HepG2 (cell line): ENCODE results near the gene SCUBE1. TPM values are rescaled to one million over a fixed set of nuclear protein-coding genes. Genes with fewer than 3 reads are reported as not detected.

Experiments
- ATAC-seq: fragments of 200-7000 bp; cut with Tn5 transposase; 3 replicates; pipeline ENCODE4 v1.9.1; 2020; ENCODE audit warnings: mild to moderate bottlenecking, moderate library complexity
- BruUV-seq: library from RNA; stranded (reverse); fragments of 400-500 nt; replicated peaks from 2 replicates; lab custom pipeline; 2021; lab: Mats Ljungman, UMichigan
- CTCF ChIA-PET: fragments of 300-600 bp; formaldehyde crosslinking; extraction: SDS; loops from one replicate; lab custom pipeline; 2021; ENCODE audit warnings: low total read pairs, inconsistent platforms, low intra/inter-chr PET ratio; lab: Yijun Ruan, JAX
- POLR2A ChIA-PET: fragments of 350-600 bp; sonication (Branson Sonifier 250); formaldehyde crosslinking; loops from one replicate; lab custom pipeline; 2020; ENCODE audit warnings: antibody characterized with exemption, inconsistent platforms; lab: Yijun Ruan, JAX
- DNase-seq: peaks from one replicate; pipeline ENCODE4 v3.0.0-alpha.2; 2015; ENCODE audit warnings: low spot score
- FAIRE-seq: peaks from 3 replicates; lab custom pipeline; 2011; peaks lifted over from hg19 to GRCh38; lab: Jason Lieb, UNC
- H2AFZ ChIP-seq: one replicate; pipeline ENCODE4 v1.6.1; 2011; ENCODE audit warnings: low read length, inconsistent platforms
- H3K27ac ChIP-seq: fragments of 300-600 bp; 3 replicates; pipeline ENCODE4 v1.8.0; 2011; ENCODE audit warnings: mixed run types, mild to moderate bottlenecking, mixed read lengths, low read length, inconsistent platforms; ENCODE audit not compliant: insufficient read depth; ENCODE audit errors: extremely low read length
- H3K27me3 ChIP-seq, 2 experiments: fragments of 200-600 bp in 1 of 2; 2 replicates in 1 of 2; 3 replicates in 1 of 2; pipeline versions ENCODE4 v1.6.0 to v1.8.0; 2011; ENCODE audit warnings: low read length in 2 of 2, mild to moderate bottlenecking in 2 of 2, moderate library complexity in 2 of 2, inconsistent platforms in 1 of 2; ENCODE audit not compliant: insufficient read depth in 2 of 2, control insufficient read depth in 1 of 2
- H3K36me3 ChIP-seq, 2 experiments: fragments of 200-600 bp in 1 of 2; replicated peaks in 1 of 2; 2 replicates in 1 of 2; 3 replicates in 1 of 2; pipeline versions ENCODE4 v1.5.1 to v1.8.0; 2011; ENCODE audit warnings: low read length in 2 of 2, inconsistent platforms in 1 of 2; ENCODE audit not compliant: insufficient read depth in 2 of 2, control insufficient read depth in 1 of 2
- H3K4me1 ChIP-seq: 2 replicates; pipeline ENCODE4 v1.5.1; 2012; ENCODE audit warnings: low read length, inconsistent platforms; ENCODE audit not compliant: insufficient read depth
- H3K4me2 ChIP-seq: 2 replicates; pipeline ENCODE4 v1.6.0; 2011; ENCODE audit warnings: low read depth, low read length, inconsistent platforms
- H3K4me3 ChIP-seq, 3 experiments: fragments of 200-600 bp in 1 of 3; sonication (generic), shearing (Covaris generic) in 1 of 3; replicated peaks in 1 of 3; 2 replicates each; pipeline ENCODE4 v1.5.1; 2011 to 2016; ENCODE audit warnings: low read length in 3 of 3, inconsistent platforms in 2 of 3, low read depth in 2 of 3, mild to moderate bottlenecking in 2 of 3, control low read depth in 1 of 3, mixed read lengths in 1 of 3; ENCODE audit not compliant: insufficient read depth in 1 of 3
- H3K79me2 ChIP-seq: one replicate; pipeline ENCODE4 v1.6.1; 2011; ENCODE audit warnings: low read length, inconsistent platforms; ENCODE audit not compliant: insufficient read depth
- H3K9ac ChIP-seq: 2 replicates; pipeline ENCODE4 v1.6.0; 2011; ENCODE audit warnings: mild to moderate bottlenecking, low read depth, low read length, inconsistent platforms; ENCODE audit not compliant: insufficient read depth
- H3K9me3 ChIP-seq: 2 replicates; pipeline ENCODE4 v1.5.1; 2012; ENCODE audit warnings: mild to moderate bottlenecking, low read length
- H4K20me1 ChIP-seq: 2 replicates; pipeline ENCODE4 v1.6.0; 2011; ENCODE audit warnings: inconsistent platforms, mild to moderate bottlenecking, low read length, moderate library complexity; ENCODE audit not compliant: insufficient read depth
- FOXA1 ChIP-seq, 2 experiments: fragments of 450-650 bp in 1 of 2; sonication (generic) in 1 of 2; formaldehyde crosslinking in 1 of 2; IDR thresholded peaks; 2 replicates each; pipeline versions ENCODE4 v1.4.0 to v1.6.1; 2016 to 2020; ENCODE audit warnings: missing genetic modification reagents in 1 of 2
- HNRNPUL1 ChIP-seq: fragments of 200-400 bp; formaldehyde crosslinking; IDR thresholded peaks from 2 replicates; pipeline ENCODE4 v1.6.1; 2017; ENCODE audit warnings: low read depth, mild to moderate bottlenecking, low read length, moderate library complexity
- MAFF ChIP-seq: IDR thresholded peaks from 2 replicates; pipeline ENCODE4 v1.6.1; 2011; ENCODE audit warnings: low read depth, low read length, improper control_type of control experiment
- MAFK ChIP-seq, 2 experiments: IDR thresholded peaks in 1 of 2; conservative IDR thresholded peaks in 1 of 2; 2 replicates each; pipeline ENCODE4 v1.6.1; 2011; ENCODE audit warnings: improper control_type of control experiment in 2 of 2, low read length in 2 of 2
- MATR3 ChIP-seq: sonication (generic); formaldehyde crosslinking; IDR thresholded peaks from 2 replicates; pipeline ENCODE4 v1.4.0; 2020; ENCODE audit warnings: missing genetic modification reagents
- NFE2 ChIP-seq: sonication (generic); formaldehyde crosslinking; IDR thresholded peaks from 2 replicates; pipeline ENCODE4 v1.4.0; 2020; ENCODE audit warnings: missing genetic modification reagents
- NKX3-1 ChIP-seq: sonication (generic); formaldehyde crosslinking; IDR thresholded peaks from 2 replicates; pipeline ENCODE4 v1.5.0; 2020; ENCODE audit warnings: missing genetic modification reagents
- PAF1 ChIP-seq: IDR thresholded peaks from 2 replicates; pipeline ENCODE4 v1.6.1; 2016; ENCODE audit warnings: missing genetic modification reagents, missing compliant biosample characterization
- SMC3 ChIP-seq: IDR thresholded peaks from 2 replicates; pipeline ENCODE4 v1.6.1; 2011; ENCODE audit warnings: low read length, improper control_type of control experiment
- TSC22D2 ChIP-seq: sonication (generic); formaldehyde crosslinking; IDR thresholded peaks from 2 replicates; pipeline ENCODE4 v1.5.1; 2020; ENCODE audit warnings: missing genetic modification reagents, mild to moderate bottlenecking, borderline replicate concordance
- ZNF124 ChIP-seq: sonication (generic); formaldehyde crosslinking; IDR thresholded peaks from 2 replicates; pipeline ENCODE4 v1.4.0; 2020; ENCODE audit warnings: missing genetic modification reagents
- ZNF44 ChIP-seq: sonication (generic); formaldehyde crosslinking; IDR thresholded peaks from 2 replicates; pipeline ENCODE4 v1.5.1; 2020; ENCODE audit warnings: mild to moderate bottlenecking, missing genetic modification reagents
- ZNF781 ChIP-seq: sonication (generic); formaldehyde crosslinking; IDR thresholded peaks from 2 replicates; pipeline ENCODE4 v1.5.1; 2020; ENCODE audit warnings: borderline replicate concordance, mild to moderate bottlenecking, missing genetic modification reagents; ENCODE audit errors: not compliant biosample characterization
- WGBS: methylation state at CpG from one replicate; pipeline ENCODE4 v1.1.6; 2017; ENCODE audit warnings: low lambda C conversion rate; 5-methylcytosine and 5-hydroxymethylcytosine counted together
- in situ Hi-C: cut with HindIII; loops from 2 replicates; pipeline ENCODE4 v1.10.0; 2017; ENCODE audit warnings: low pct_unique_long_range_greater_than_20kb; ENCODE audit not compliant: extremely low pct_ligation_motif_present
- intact Hi-C: fragments of 100-400 bp; cut with micrococcal nuclease; formaldehyde crosslinking; loops from one replicate; pipeline ENCODE4 v1.10.0; 2022; ENCODE audit not compliant: unreplicated experiment
- polyA plus RNA-seq, 8 experiments: library from polyadenylated mRNA; depleted of rRNA in 3 of 8; stranded (reverse) in 7 of 8; unstranded in 1 of 8; fragments of >200 nt; fragmentation: Illumina TruSeq in 4 of 8; extraction: Trizol in 4 of 8; gene quantifications; 2 replicates each; pipeline versions ENCODE4 v1.2.1 to v1.2.3, GENCODE V29; 2011 to 2016; ENCODE audit warnings: low read depth in 4 of 8, missing spikeins in 1 of 8, mixed read lengths in 1 of 8; ENCODE audit not compliant: insufficient read depth in 1 of 8
- total RNA-seq, 5 experiments: library from RNA; depleted of rRNA; stranded (reverse); fragments of >200 nt; fragmentation: Illumina TruSeq; extraction: Trizol; gene quantifications; 2 replicates each; pipeline ENCODE4 v1.2.3, GENCODE V29; 2016; ENCODE audit warnings: low read depth in 1 of 5
- TF ChIP-seq, protein P1 (sequence below): sonication (generic); formaldehyde crosslinking; IDR thresholded peaks from 2 replicates; pipeline ENCODE4 v1.5.0; 2020; ENCODE audit warnings: missing genetic modification reagents, mild to moderate bottlenecking, borderline replicate concordance
- TF ChIP-seq, protein P2 (sequence below): sonication (generic); formaldehyde crosslinking; IDR thresholded peaks from 2 replicates; pipeline ENCODE4 v1.4.0; 2020; ENCODE audit warnings: missing genetic modification reagents, borderline replicate concordance
- TF ChIP-seq, protein P3 (sequence below): IDR thresholded peaks from 2 replicates; pipeline ENCODE4 v1.6.1; 2016
- TF ChIP-seq, protein P4 (sequence below): sonication (generic); formaldehyde crosslinking; IDR thresholded peaks from 2 replicates; pipeline ENCODE4 v1.5.0; 2020; ENCODE audit warnings: missing genetic modification reagents

The SCUBE1 gene
- total and polyA plus RNA-seq, 2 of the 13 experiments (the other 11 are each of a cell fraction or from before 2014, with no cell fraction given), result under 0.01 to 0.05 TPM

DNA sequence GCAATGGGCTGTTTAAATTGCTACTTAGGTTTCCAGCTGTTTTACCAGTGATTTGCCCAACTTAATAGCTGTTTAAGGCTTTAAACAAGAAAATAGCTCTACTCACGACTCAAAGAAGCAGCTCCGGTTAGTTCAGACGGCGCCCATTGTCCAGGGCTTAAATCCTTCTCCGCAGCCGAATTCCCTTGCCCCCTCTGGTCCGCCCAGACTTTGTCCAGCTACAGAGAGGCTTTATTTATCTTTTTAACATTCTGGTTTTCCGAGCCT, 20.9 kb upstream of the SCUBE1 start:
- Histone ChIP-seq H3K4me1 (no peaks in the 10 kb centered on the region), H3K27ac (no peak overlapping the region)
- 68% methylated on average over 8 of the region's 8 CpGs for WGBS
- CTCF ChIA-PET, result no interaction called here
- intact Hi-C loops, result no loop called here
- TF ChIP-seq, protein P1, sequence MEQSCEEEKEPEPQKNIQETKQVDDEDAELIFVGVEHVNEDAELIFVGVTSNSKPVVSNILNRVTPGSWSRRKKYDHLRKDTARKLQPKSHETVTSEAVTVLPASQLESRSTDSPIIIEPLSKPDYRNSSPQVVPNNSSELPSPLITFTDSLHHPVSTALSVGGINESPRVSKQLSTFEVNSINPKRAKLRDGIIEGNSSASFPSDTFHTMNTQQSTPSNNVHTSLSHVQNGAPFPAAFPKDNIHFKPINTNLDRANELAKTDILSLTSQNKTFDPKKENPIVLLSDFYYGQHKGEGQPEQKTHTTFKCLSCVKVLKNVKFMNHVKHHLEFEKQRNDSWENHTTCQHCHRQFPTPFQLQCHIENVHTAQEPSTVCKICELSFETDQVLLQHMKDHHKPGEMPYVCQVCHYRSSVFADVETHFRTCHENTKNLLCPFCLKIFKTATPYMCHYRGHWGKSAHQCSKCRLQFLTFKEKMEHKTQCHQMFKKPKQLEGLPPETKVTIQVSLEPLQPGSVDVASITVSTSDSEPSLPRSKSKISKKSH, result no peak
- TF ChIP-seq MAFK (conservative IDR thresholded peaks at IDR 0.05 in 1 of 2, IDR thresholded peaks at IDR 0.05 in 1 of 2; ENCODE audit: low read length in 2 of 2), result no peak
- TF ChIP-seq NKX3-1 (CRISPR knock-in tag), result no peak
- TF ChIP-seq, protein P2, sequence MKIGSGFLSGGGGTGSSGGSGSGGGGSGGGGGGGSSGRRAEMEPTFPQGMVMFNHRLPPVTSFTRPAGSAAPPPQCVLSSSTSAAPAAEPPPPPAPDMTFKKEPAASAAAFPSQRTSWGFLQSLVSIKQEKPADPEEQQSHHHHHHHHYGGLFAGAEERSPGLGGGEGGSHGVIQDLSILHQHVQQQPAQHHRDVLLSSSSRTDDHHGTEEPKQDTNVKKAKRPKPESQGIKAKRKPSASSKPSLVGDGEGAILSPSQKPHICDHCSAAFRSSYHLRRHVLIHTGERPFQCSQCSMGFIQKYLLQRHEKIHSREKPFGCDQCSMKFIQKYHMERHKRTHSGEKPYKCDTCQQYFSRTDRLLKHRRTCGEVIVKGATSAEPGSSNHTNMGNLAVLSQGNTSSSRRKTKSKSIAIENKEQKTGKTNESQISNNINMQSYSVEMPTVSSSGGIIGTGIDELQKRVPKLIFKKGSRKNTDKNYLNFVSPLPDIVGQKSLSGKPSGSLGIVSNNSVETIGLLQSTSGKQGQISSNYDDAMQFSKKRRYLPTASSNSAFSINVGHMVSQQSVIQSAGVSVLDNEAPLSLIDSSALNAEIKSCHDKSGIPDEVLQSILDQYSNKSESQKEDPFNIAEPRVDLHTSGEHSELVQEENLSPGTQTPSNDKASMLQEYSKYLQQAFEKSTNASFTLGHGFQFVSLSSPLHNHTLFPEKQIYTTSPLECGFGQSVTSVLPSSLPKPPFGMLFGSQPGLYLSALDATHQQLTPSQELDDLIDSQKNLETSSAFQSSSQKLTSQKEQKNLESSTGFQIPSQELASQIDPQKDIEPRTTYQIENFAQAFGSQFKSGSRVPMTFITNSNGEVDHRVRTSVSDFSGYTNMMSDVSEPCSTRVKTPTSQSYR, result no peak
- no peak for TF ChIP-seq ZNF781
- TF ChIP-seq TSC22D2 (CRISPR knock-in tag), result no peak
- no peak for TF ChIP-seq ZNF124 (CRISPR knock-in tag)
- no peak for TF ChIP-seq PAF1 (CRISPR knock-in tag)
- TF ChIP-seq, protein P3, sequence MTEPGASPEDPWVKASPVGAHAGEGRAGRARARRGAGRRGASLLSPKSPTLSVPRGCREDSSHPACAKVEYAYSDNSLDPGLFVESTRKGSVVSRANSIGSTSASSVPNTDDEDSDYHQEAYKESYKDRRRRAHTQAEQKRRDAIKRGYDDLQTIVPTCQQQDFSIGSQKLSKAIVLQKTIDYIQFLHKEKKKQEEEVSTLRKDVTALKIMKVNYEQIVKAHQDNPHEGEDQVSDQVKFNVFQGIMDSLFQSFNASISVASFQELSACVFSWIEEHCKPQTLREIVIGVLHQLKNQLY (CRISPR knock-in tag), result no peak
- TF ChIP-seq MATR3 (CRISPR knock-in tag), result no peak
- TF ChIP-seq, protein P4, sequence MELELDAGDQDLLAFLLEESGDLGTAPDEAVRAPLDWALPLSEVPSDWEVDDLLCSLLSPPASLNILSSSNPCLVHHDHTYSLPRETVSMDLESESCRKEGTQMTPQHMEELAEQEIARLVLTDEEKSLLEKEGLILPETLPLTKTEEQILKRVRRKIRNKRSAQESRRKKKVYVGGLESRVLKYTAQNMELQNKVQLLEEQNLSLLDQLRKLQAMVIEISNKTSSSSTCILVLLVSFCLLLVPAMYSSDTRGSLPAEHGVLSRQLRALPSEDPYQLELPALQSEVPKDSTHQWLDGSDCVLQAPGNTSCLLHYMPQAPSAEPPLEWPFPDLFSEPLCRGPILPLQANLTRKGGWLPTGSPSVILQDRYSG (CRISPR knock-in tag), result no peak
- no peak for TF ChIP-seq NFE2 (CRISPR knock-in tag)
- TF ChIP-seq FOXA1 (IDR thresholded peaks at IDR 0.05), result no peak
- TF ChIP-seq FOXA1 (CRISPR knock-in tag; IDR thresholded peaks at IDR 0.05), result no peak
- no peak for TF ChIP-seq SMC3
- TF ChIP-seq MAFF, result no peak
- no peak for TF ChIP-seq HNRNPUL1
- TF ChIP-seq ZNF44 (CRISPR knock-in tag), result no peak
- TF ChIP-seq, all 625 proteins: peak for 0
- ATAC-seq, result no peak
- no TSS peak for BruUV-seq
- Histone ChIP-seq H3K4me2 (no peak overlapping the region), H3K36me3 (no peaks in the 10 kb centered on the region), H3K9ac (no peak overlapping the region), H4K20me1 (no peaks in the 10 kb centered on the region), H2AFZ (no peak overlapping the region), H3K79me2 (no peaks in the 10 kb centered on the region), H3K9me3 (no peaks in the 10 kb centered on the region), H3K27me3 (0 out of 5 replicates have a peak, but pooled peaks cover 0 to 6% of the 10 kb centered on the region in 2 experiments), H3K4me3 (no peak overlapping the region)
- no peak for DNase-seq
- in situ Hi-C loops, result no loop called here
- POLR2A ChIA-PET, result no interaction called here
- FAIRE-seq, result no peak
